GM12878 (cell line): ENCODE results near the gene IQGAP2. TPM values are rescaled to one million over a fixed set of nuclear protein-coding genes. Genes with fewer than 3 reads are reported as not detected.

Experiments
- ATAC-seq: fragments of 200-7000 bp; cut with Tn5 transposase; 3 replicates; pipeline ENCODE4 v1.9.1; 2020; ENCODE audit warnings: mild to moderate bottlenecking, moderate library complexity
- BruUV-seq: library from RNA; stranded (reverse); fragments of 400-500 nt; replicated peaks from 2 replicates; lab custom pipeline; 2021; lab: Mats Ljungman, UMichigan
- CTCF ChIA-PET: fragments of 300-600 bp; sonication (Branson Sonifier 250); formaldehyde crosslinking; extraction: SDS; loops from one replicate; lab custom pipeline; 2021; ENCODE audit warnings: inconsistent platforms; lab: Yijun Ruan, JAX
- POLR2A ChIA-PET: fragments of 350-600 bp; formaldehyde crosslinking; extraction: SDS; loops from one replicate; lab custom pipeline; 2021; ENCODE audit warnings: inconsistent platforms; lab: Charles Lee
- RAD21 ChIA-PET: fragments of 300-600 bp; sonication (Branson Sonifier 250); formaldehyde crosslinking; loops from one replicate; lab custom pipeline; 2023; ENCODE audit warnings: antibody characterized with exemption; ENCODE audit not compliant: unreplicated experiment; lab: Charles Lee
- SMC1A ChIA-PET: fragments of 300-600 bp; sonication (Branson Sonifier 250); formaldehyde crosslinking; loops from one replicate; lab custom pipeline; 2023; ENCODE audit not compliant: unreplicated experiment, uncharacterized antibody; lab: Charles Lee
- DNase-seq: peaks from one replicate; pipeline ENCODE4 v3.0.0-alpha.2; 2011; ENCODE audit warnings: low read depth, low spot score
- FAIRE-seq: peaks from 3 replicates; lab custom pipeline; 2011; peaks lifted over from hg19 to GRCh38; lab: Jason Lieb, UNC
- H2AFZ ChIP-seq: 2 replicates; pipeline ENCODE4 v1.6.0; 2011; ENCODE audit warnings: low read depth, low read length, control low read depth; ENCODE audit not compliant: control insufficient read depth
- H3K27ac ChIP-seq: 2 replicates; pipeline ENCODE4 v1.5.1; 2011; ENCODE audit warnings: control low read depth; ENCODE audit not compliant: control insufficient read depth, insufficient read depth
- H3K27me3 ChIP-seq, 2 experiments: replicated peaks in 1 of 2; 2 replicates each; pipeline versions ENCODE4 v1.6.0 to v1.6.1; 2011; ENCODE audit warnings: low read length in 1 of 2; ENCODE audit not compliant: control insufficient read depth in 2 of 2, insufficient read depth in 2 of 2
- H3K36me3 ChIP-seq, 2 experiments: 2 replicates each; pipeline ENCODE4 v1.5.1; 2011; ENCODE audit warnings: low read length in 1 of 2; ENCODE audit not compliant: control insufficient read depth in 2 of 2, insufficient read depth in 2 of 2
- H3K4me1 ChIP-seq: 2 replicates; pipeline ENCODE4 v1.6.1; 2011; ENCODE audit warnings: mild to moderate bottlenecking, low read length, moderate library complexity, mixed read lengths; ENCODE audit not compliant: control insufficient read depth, insufficient read depth
- H3K4me2 ChIP-seq: 2 replicates; pipeline ENCODE4 v1.6.0; 2011; ENCODE audit warnings: control low read depth; ENCODE audit not compliant: control insufficient read depth, insufficient read depth
- H3K4me3 ChIP-seq: fragments of 200-600 bp; sonication (generic); 2 replicates; pipeline ENCODE4 v1.5.1; 2016
- H3K79me2 ChIP-seq: 2 replicates; pipeline ENCODE4 v1.6.0; 2011; ENCODE audit warnings: low read length; ENCODE audit not compliant: control insufficient read depth, insufficient read depth
- H3K9ac ChIP-seq: 2 replicates; pipeline ENCODE4 v1.8.0; 2011; ENCODE audit warnings: low read length, control low read depth, mixed read lengths; ENCODE audit not compliant: control insufficient read depth, insufficient read depth
- H3K9me3 ChIP-seq: replicated peaks from 3 replicates; pipeline ENCODE4 v1.5.1; 2011; ENCODE audit warnings: mild to moderate bottlenecking, low read length; ENCODE audit not compliant: control insufficient read depth, insufficient read depth
- H4K20me1 ChIP-seq: 2 replicates; pipeline ENCODE4 v1.6.0; 2011; ENCODE audit not compliant: control insufficient read depth, insufficient read depth
- BACH1 ChIP-seq: fragments of 450-650 bp; IDR thresholded peaks from 2 replicates; pipeline ENCODE4 v1.6.1; 2017; ENCODE audit warnings: mild to moderate bottlenecking, borderline replicate concordance
- BCL11A ChIP-seq: IDR thresholded peaks from 2 replicates; pipeline ENCODE4 v1.6.1; 2011; ENCODE audit warnings: low read depth, low read length
- GABPA ChIP-seq: IDR thresholded peaks from 2 replicates; pipeline ENCODE4 v1.6.1; 2014; ENCODE audit warnings: antibody characterized with exemption, low read depth, mild to moderate bottlenecking, inconsistent platforms
- GATAD2B ChIP-seq: fragments of 450-650 bp; conservative IDR thresholded peaks from 2 replicates; pipeline ENCODE4 v1.6.1; 2017; ENCODE audit warnings: low read depth, mild to moderate bottlenecking, moderate library complexity
- PML ChIP-seq: IDR thresholded peaks from 2 replicates; pipeline ENCODE4 v1.6.1; 2012; ENCODE audit warnings: low read length, inconsistent platforms
- POU2F2 ChIP-seq: IDR thresholded peaks from 3 replicates; pipeline ENCODE4 v1.6.1; 2011; ENCODE audit warnings: low read depth, mild to moderate bottlenecking, low read length, borderline replicate concordance
- RBBP5 ChIP-seq: fragments of 200-600 bp; sonication (generic); conservative IDR thresholded peaks from 2 replicates; pipeline ENCODE4 v1.6.1; 2016
- SPI1 ChIP-seq: IDR thresholded peaks from 2 replicates; pipeline ENCODE4 v1.6.1; 2011; ENCODE audit warnings: low read depth, mild to moderate bottlenecking, low read length, moderate library complexity, borderline replicate concordance; ENCODE audit not compliant: insufficient read depth
- WRNIP1 ChIP-seq: IDR thresholded peaks from 2 replicates; pipeline ENCODE4 v1.6.1; 2011; ENCODE audit warnings: low read depth, low read length, improper control_type of control experiment, borderline replicate concordance
- ZZZ3 ChIP-seq: IDR thresholded peaks from 2 replicates; pipeline ENCODE4 v1.6.1; 2011; ENCODE audit warnings: low read depth; ENCODE audit not compliant: control insufficient read depth, insufficient read length
- WGBS: methylation state at CpG from one replicate; pipeline ENCODE4 v1.1.6; 2016; ENCODE audit warnings: low lambda C conversion rate; ENCODE audit not compliant: insufficient replicate concordance, insufficient coverage; ENCODE audit errors: missing lambda C conversion rate; 5-methylcytosine and 5-hydroxymethylcytosine counted together
- in situ Hi-C: fragments of 300-500 bp; cut with MboI; formaldehyde crosslinking; loops from 9 replicates; pipeline ENCODE4 v1.14.3; 2018; ENCODE audit warnings: mixed read lengths
- intact Hi-C: fragments of 100-400 bp; cut with micrococcal nuclease; formaldehyde crosslinking; loops from one replicate; pipeline ENCODE4 v1.14.2; 2022; ENCODE audit not compliant: unreplicated experiment
- polyA plus RNA-seq, 11 experiments: library from polyadenylated mRNA; depleted of rRNA in 4 of 11; unstranded in 6 of 11; stranded (reverse) in 5 of 11; fragments of >200 nt; fragmentation: Nextera tagmentation in 4 of 11; fragmentation: Illumina TruSeq in 1 of 11; extraction: Ambion mirVana in 4 of 11; extraction: Trizol in 1 of 11; gene quantifications; 1 replicate in 1 of 11; 2 replicates in 10 of 11; pipeline versions ENCODE4 v1.2.1 to v1.2.3, GENCODE V29; 2011 to 2016; ENCODE audit warnings: inconsistent platforms in 2 of 11, missing spikeins in 2 of 11, low read depth in 1 of 11
- total RNA-seq, 4 experiments: library from RNA; depleted of rRNA in 3 of 4; stranded (reverse); fragments of >200 nt in 3 of 4; fragmentation: Illumina TruSeq in 1 of 4; extraction: Trizol in 1 of 4; gene quantifications; 2 replicates each; pipeline versions ENCODE4 v1.2.1 to v1.2.3, GENCODE V29; 2013 to 2021
- TF ChIP-seq, protein P1 (sequence below): fragments of 150-350 bp; IDR thresholded peaks from 2 replicates; pipeline ENCODE4 v1.6.1; 2014; ENCODE audit warnings: mild to moderate bottlenecking, low read depth, low read length
- TF ChIP-seq, protein P2 (sequence below): fragments of 150-350 bp; IDR thresholded peaks from 2 replicates; pipeline ENCODE4 v1.6.1; 2016; ENCODE audit warnings: low read depth, low read length
- TF ChIP-seq, protein P3 (sequence below): fragments of 450-650 bp; conservative IDR thresholded peaks from 2 replicates; pipeline ENCODE4 v1.6.1; 2017; ENCODE audit warnings: mild to moderate bottlenecking, moderate library complexity

IQGAP2 gene
- total and polyA plus RNA-seq, 10 of the 15 experiments (the other 5 are each of a cell fraction or from before 2014, with no cell fraction given): 14.5 to 41.4 (median 21.8) TPM

DNA sequence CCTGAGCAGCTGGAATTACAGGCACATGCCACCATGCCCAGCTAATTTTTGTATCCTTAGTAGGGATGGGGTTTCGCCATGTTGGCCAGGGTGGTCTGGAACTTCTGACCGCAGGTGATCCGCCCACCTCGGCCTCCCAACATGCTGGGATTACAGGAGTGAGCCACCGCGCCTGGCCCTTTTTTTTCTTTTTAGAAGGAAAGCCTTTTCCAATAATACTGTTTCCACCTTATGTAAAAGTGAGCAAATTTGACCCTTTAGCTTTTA lies 289.1 kb downstream of the IQGAP2 start:
- Histone ChIP-seq H3K27ac (no peak overlapping the region), H3K9me3 (no peaks in the 10 kb centered on the region), H3K4me2 (no peak overlapping the region), H2AFZ (no peak overlapping the region), H4K20me1 (no peaks in the 10 kb centered on the region), H3K79me2 (no peaks in the 10 kb centered on the region), H3K4me3 (no peak overlapping the region), H3K9ac (no peak overlapping the region), H3K27me3 (no peaks in the 10 kb centered on the region), H3K4me1 (peaks cover 10% of the 10 kb centered on the region), H3K36me3 (no peaks in the 10 kb centered on the region; a peak in 1 of 4 replicates)
- 77% methylated on average over 6 of the region's 6 CpGs for WGBS
- no peak for DNase-seq
- in situ Hi-C loops (no loop called here), intact Hi-C loops (no loop called here)
- POLR2A ChIA-PET: interaction anchor here (1.5 to 2.2 kb wide), 2 partner anchors 13 to 15 kb away, joined by 3 to 6 read pairs; no protein-coding TSS in a partner anchor
- ATAC-seq: no peak
- CTCF ChIA-PET: interaction anchor here (1.1 to 1.6 kb wide), 2 partner anchors 9 to 13 kb away, joined by 4 read pairs; no protein-coding TSS in a partner anchor
- SMC1A ChIA-PET: interaction anchor here (0.5 to 1.6 kb wide), 5 partner anchors 44 to 107 kb away, joined by 3 to 8 read pairs (median 4); no protein-coding TSS in a partner anchor
- no peak for FAIRE-seq
- BruUV-seq: no TSS peak
- RAD21 ChIA-PET: interaction anchor here (0.9 to 1.2 kb wide), 3 partner anchors 40 to 82 kb away, joined by 3 read pairs; no protein-coding TSS in a partner anchor
- TF ChIP-seq SPI1 (no peak), PML (no peak), RBBP5 (no peak), POU2F2 (no peak), BCL11A (no peak), GABPA (no peak), ZZZ3 (no peak), BACH1 (no peak), WRNIP1 (no peak), GATAD2B (no peak)
- TF ChIP-seq, protein P1, sequence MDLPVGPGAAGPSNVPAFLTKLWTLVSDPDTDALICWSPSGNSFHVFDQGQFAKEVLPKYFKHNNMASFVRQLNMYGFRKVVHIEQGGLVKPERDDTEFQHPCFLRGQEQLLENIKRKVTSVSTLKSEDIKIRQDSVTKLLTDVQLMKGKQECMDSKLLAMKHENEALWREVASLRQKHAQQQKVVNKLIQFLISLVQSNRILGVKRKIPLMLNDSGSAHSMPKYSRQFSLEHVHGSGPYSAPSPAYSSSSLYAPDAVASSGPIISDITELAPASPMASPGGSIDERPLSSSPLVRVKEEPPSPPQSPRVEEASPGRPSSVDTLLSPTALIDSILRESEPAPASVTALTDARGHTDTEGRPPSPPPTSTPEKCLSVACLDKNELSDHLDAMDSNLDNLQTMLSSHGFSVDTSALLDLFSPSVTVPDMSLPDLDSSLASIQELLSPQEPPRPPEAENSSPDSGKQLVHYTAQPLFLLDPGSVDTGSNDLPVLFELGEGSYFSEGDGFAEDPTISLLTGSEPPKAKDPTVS: no peak
- TF ChIP-seq, protein P2, sequence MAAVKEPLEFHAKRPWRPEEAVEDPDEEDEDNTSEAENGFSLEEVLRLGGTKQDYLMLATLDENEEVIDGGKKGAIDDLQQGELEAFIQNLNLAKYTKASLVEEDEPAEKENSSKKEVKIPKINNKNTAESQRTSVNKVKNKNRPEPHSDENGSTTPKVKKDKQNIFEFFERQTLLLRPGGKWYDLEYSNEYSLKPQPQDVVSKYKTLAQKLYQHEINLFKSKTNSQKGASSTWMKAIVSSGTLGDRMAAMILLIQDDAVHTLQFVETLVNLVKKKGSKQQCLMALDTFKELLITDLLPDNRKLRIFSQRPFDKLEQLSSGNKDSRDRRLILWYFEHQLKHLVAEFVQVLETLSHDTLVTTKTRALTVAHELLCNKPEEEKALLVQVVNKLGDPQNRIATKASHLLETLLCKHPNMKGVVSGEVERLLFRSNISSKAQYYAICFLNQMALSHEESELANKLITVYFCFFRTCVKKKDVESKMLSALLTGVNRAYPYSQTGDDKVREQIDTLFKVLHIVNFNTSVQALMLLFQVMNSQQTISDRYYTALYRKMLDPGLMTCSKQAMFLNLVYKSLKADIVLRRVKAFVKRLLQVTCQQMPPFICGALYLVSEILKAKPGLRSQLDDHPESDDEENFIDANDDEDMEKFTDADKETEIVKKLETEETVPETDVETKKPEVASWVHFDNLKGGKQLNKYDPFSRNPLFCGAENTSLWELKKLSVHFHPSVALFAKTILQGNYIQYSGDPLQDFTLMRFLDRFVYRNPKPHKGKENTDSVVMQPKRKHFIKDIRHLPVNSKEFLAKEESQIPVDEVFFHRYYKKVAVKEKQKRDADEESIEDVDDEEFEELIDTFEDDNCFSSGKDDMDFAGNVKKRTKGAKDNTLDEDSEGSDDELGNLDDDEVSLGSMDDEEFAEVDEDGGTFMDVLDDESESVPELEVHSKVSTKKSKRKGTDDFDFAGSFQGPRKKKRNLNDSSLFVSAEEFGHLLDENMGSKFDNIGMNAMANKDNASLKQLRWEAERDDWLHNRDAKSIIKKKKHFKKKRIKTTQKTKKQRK: no peak
- TF ChIP-seq, protein P3, sequence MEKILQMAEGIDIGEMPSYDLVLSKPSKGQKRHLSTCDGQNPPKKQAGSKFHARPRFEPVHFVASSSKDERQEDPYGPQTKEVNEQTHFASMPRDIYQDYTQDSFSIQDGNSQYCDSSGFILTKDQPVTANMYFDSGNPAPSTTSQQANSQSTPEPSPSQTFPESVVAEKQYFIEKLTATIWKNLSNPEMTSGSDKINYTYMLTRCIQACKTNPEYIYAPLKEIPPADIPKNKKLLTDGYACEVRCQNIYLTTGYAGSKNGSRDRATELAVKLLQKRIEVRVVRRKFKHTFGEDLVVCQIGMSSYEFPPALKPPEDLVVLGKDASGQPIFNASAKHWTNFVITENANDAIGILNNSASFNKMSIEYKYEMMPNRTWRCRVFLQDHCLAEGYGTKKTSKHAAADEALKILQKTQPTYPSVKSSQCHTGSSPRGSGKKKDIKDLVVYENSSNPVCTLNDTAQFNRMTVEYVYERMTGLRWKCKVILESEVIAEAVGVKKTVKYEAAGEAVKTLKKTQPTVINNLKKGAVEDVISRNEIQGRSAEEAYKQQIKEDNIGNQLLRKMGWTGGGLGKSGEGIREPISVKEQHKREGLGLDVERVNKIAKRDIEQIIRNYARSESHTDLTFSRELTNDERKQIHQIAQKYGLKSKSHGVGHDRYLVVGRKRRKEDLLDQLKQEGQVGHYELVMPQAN: no peak
